Smooth muscle cell (in vitro differentiated cells): ENCODE measurements around the gene FAM217A. TPM values are rescaled to one million over a fixed set of nuclear protein-coding genes. Genes with fewer than 3 reads are reported as not detected.

Source experiments
- DNase-seq: peaks from one replicate; lab custom pipeline; 2025; ENCODE audit not compliant: unreplicated experiment; lab: John Stamatoyannopoulos, UW
- H2AFZ ChIP-seq: fragments of 200-600 bp; sonication (generic); 2 replicates; pipeline ENCODE4 v1.6.0; 2016; ENCODE audit warnings: antibody characterized with exemption, low read depth, mild to moderate bottlenecking
- H3F3A ChIP-seq: fragments of 200-600 bp; sonication (generic); 2 replicates; pipeline ENCODE4 v1.6.0; 2017; ENCODE audit warnings: antibody characterized with exemption, low read depth
- H3K27ac ChIP-seq: fragments of 200-600 bp; sonication (generic); 2 replicates; pipeline ENCODE4 v1.5.1; 2016; ENCODE audit warnings: low read depth, mild to moderate bottlenecking
- H3K27me3 ChIP-seq: fragments of 200-600 bp; sonication (generic); 2 replicates; pipeline ENCODE4 v1.6.1; 2016; ENCODE audit warnings: low read depth, mild to moderate bottlenecking
- H3K36me3 ChIP-seq: fragments of 200-600 bp; sonication (generic); 2 replicates; pipeline ENCODE4 v1.5.1; 2016; ENCODE audit warnings: low read depth
- H3K4me1 ChIP-seq: fragments of 200-600 bp; sonication (generic); 2 replicates; pipeline ENCODE4 v1.5.1; 2016; ENCODE audit warnings: low read depth
- H3K4me2 ChIP-seq: fragments of 200-600 bp; sonication (generic); 2 replicates; pipeline ENCODE4 v1.6.0; 2016; ENCODE audit warnings: mild to moderate bottlenecking
- H3K4me3 ChIP-seq: fragments of 200-600 bp; sonication (generic); 2 replicates; pipeline ENCODE4 v1.5.1; 2016; ENCODE audit warnings: mild to moderate bottlenecking
- H3K79me2 ChIP-seq: fragments of 200-600 bp; sonication (generic); 2 replicates; pipeline ENCODE4 v1.6.0; 2016; ENCODE audit warnings: low read depth, mild to moderate bottlenecking
- H3K9ac ChIP-seq: fragments of 200-600 bp; sonication (generic); 2 replicates; pipeline ENCODE4 v1.6.0; 2016; ENCODE audit warnings: low read depth
- H3K9me3 ChIP-seq: fragments of 200-600 bp; sonication (generic); replicated peaks from 2 replicates; pipeline ENCODE4 v1.5.1; 2016; ENCODE audit warnings: low read depth
- H4K20me1 ChIP-seq: fragments of 200-600 bp; sonication (generic); 2 replicates; pipeline ENCODE4 v1.6.0; 2016; ENCODE audit warnings: low read depth
- CTCF ChIP-seq: fragments of 200-600 bp; sonication (generic); IDR thresholded peaks from 2 replicates; pipeline ENCODE4 v1.5.1; 2017; ENCODE audit warnings: borderline replicate concordance, mild to moderate bottlenecking, antibody characterized with exemption; ENCODE audit not compliant: insufficient read depth, poor library complexity, severe bottlenecking
- WGBS: methylation state at CpG from one replicate; pipeline ENCODE4 v1.1.7; 2016; ENCODE audit warnings: low lambda C conversion rate; 5-methylcytosine and 5-hydroxymethylcytosine counted together
- polyA plus RNA-seq: library from polyadenylated mRNA; unstranded; fragments of >200 nt; fragmentation: Nextera tagmentation; extraction: Ambion mirVana; gene quantifications from 2 replicates; pipeline ENCODE4 v1.2.1, GENCODE V29; 2016
- total RNA-seq: library from RNA; depleted of rRNA; stranded (reverse); fragments of >200 nt; gene quantifications from 2 replicates; pipeline ENCODE4 v1.2.3, GENCODE V29; 2014

FAM217A gene
- total and polyA plus RNA-seq, 2 experiments from 2014 or later, result not detected

DNA sequence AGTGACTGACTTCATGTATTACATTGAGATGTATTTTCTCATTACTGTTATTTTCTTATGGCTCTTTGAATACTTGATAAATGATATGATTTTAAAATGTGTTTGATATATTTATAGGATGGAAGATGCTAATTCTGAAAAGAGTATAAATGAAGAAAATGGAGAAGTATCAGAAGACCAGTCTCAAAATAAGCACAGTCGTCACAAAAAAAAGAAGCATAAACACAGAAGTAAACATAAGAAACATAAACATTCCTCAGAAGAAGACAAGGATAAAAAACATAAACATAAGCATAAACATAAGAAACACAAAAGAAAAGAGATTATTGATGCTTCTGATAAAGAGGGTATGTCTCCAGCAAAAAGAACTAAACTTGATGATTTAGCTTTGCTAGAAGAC lies 47.5 kb downstream of the FAM217A start:
- DNase-seq, result no peak
- no peak overlapping the region for H3K27ac ChIP-seq
- WGBS, result 71% methylated on average over 1 of the region's 1 CpG
- H3K4me1 ChIP-seq, result no peaks in the 10 kb centered on the region
- H3K9me3 ChIP-seq, result no peaks in the 10 kb centered on the region
- TF ChIP-seq CTCF, result no peak
- peaks cover 92% of the 10 kb centered on the region for H4K20me1 ChIP-seq
- H3K27me3 ChIP-seq, result no peaks in the 10 kb centered on the region
- H3K79me2 ChIP-seq, result peaks cover 100% of the 10 kb centered on the region
- H2AFZ ChIP-seq, result no peak overlapping the region
- peaks cover 17% of the 10 kb centered on the region for H3K36me3 ChIP-seq
- no peak overlapping the region for H3K9ac ChIP-seq
- H3F3A ChIP-seq, result no peaks in the 10 kb centered on the region
- no peak overlapping the region for H3K4me2 ChIP-seq
- no peak overlapping the region for H3K4me3 ChIP-seq

DNA sequence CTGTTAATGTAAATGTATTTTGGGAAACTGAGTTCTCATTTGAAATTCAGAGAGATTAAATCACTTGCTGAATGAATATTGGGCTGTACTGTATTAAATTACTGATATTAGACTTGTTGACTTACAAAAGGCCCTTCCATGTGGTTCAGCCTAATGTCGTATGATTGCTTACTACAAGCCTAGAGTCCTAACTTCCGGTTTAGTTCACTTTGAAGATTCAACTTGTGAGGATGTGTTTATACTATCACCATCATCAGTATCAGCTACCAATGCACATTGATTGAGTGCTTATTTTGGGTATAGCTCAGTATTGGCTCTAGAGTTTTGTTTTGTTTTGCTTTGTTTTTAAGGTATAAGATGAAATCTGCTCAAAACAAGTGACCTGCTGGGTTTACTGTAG lies 48.3 kb downstream of the FAM217A start:
- Histone ChIP-seq H3K79me2 (peaks cover 100% of the 10 kb centered on the region), H3K4me1 (no peaks in the 10 kb centered on the region), H3K9me3 (no peaks in the 10 kb centered on the region), H4K20me1 (peaks cover 91% of the 10 kb centered on the region), H2AFZ (no peak overlapping the region), H3F3A (no peaks in the 10 kb centered on the region), H3K36me3 (peaks cover 17% of the 10 kb centered on the region), H3K9ac (no peak overlapping the region), H3K4me2 (no peak overlapping the region), H3K4me3 (no peak overlapping the region), H3K27ac (no peak overlapping the region), H3K27me3 (no peaks in the 10 kb centered on the region)
- WGBS, result 80% methylated on average over 2 of the region's 2 CpGs
- DNase-seq, result no peak
- TF ChIP-seq CTCF, result no peak

DNA sequence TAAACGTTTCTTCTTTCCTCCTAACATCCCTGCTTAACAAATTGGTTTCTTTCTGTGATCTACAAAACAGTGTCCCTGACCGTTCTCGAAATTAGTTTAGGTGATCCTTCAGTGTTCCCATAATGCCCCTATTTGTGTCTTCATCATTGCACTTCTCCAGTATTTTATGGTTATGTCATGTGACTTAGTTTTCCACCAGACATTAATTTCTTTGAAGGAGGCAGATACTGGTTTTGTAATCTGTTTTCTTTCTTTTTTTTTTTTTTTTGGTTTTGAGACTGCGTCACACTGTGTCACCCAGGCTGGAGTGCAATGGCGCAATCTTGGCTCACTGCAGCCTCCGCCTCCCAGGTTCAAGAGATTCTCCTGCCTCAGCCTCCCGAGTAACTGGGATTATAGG lies 49.2 kb downstream of the FAM217A start:
- TF ChIP-seq CTCF, result no peak
- 97% methylated on average over 6 of the region's 7 CpGs for WGBS

DNA sequence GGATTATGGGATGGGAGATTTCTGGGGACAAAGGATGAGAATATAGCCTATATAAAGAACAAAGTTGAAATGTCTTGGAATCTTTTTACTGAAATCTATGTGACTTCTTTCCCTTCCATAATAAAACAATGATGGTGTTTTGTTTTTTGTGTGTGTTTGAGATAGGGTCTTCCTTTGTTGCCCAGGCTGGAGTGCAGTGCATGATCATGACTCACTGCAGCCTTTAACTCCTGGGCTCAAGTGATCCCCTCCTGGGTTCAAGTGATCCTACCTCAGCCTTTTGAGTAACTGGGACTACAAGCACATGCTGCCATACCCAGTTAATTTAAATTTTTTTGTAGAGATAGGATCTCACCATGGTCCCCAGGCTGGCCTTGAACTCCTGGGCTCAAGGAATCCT lies 50.9 kb downstream of the FAM217A start:
- H2AFZ ChIP-seq, result no peak overlapping the region
- TF ChIP-seq CTCF, result no peak
- no peak overlapping the region for H3K4me3 ChIP-seq
- H3K27ac ChIP-seq, result no peak overlapping the region
- peaks cover 100% of the 10 kb centered on the region for H3K79me2 ChIP-seq
- peaks cover 13% of the 10 kb centered on the region for H3K36me3 ChIP-seq
- no peaks in the 10 kb centered on the region for H3K9me3 ChIP-seq
- no peaks in the 10 kb centered on the region for H3K27me3 ChIP-seq
- peaks cover 4% of the 10 kb centered on the region for H3K4me1 ChIP-seq
- DNase-seq, result no peak
- no peaks in the 10 kb centered on the region for H3F3A ChIP-seq
- H4K20me1 ChIP-seq, result peaks cover 92% of the 10 kb centered on the region
- no peak overlapping the region for H3K9ac ChIP-seq
- no peak overlapping the region for H3K4me2 ChIP-seq

More for the DNA sequence above, 49.2 kb downstream of the FAM217A start:
- Histone ChIP-seq H3K9ac (no peak overlapping the region), H3K79me2 (peaks cover 100% of the 10 kb centered on the region), H3F3A (no peaks in the 10 kb centered on the region), H3K27me3 (no peaks in the 10 kb centered on the region), H3K36me3 (peaks cover 17% of the 10 kb centered on the region), H3K4me1 (no peaks in the 10 kb centered on the region), H2AFZ (no peak overlapping the region), H3K4me2 (no peak overlapping the region), H3K4me3 (no peak overlapping the region), H3K27ac (no peak overlapping the region), H4K20me1 (peaks cover 92% of the 10 kb centered on the region), H3K9me3 (no peaks in the 10 kb centered on the region)
- DNase-seq, result no peak
